Measurements from ENCODE around the gene ESYT1. TPM values are rescaled to one million over a fixed set of nuclear protein-coding genes. Genes with fewer than 3 reads are reported as not detected.

ESYT1 gene
- total RNA-seq, 1 experiment from 2014 or later, result 152 TPM

DNA sequence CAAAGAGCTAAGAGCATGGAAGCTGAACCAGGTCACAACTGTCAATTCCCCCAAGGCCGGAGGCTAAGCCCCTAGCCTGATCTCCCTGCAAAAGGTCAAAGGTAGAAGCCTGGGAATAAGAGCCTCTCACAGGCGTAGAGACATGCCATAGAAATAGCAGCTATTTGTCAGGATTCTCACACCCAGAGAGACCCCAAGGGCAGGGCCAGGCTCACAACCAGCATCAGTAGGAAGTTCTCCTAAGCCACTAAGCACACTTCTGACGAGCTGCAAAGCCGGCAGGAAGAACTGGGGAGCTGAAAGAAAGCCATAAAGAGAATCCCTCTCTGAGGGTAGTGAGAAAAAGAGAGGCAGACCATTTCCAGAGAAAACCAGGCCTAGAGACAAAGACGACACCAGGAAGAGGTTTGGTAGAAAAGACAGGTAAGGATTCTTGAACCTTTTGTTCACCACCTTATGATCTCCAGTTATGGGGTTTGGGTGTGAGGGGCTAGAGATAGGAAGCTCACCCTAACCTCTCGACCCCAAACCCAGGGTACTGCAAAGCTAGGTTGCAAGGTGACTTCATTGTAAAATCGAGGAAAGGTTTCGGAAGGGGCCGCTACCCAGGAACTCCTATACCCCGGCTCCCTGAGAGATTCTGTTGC, 60.2 kb downstream of the ESYT1 start:
- no peak for ATAC-seq
- H3K4me1 ChIP-seq (ENCODE audit: control insufficient read depth, insufficient read depth, low read length), result peaks cover 12% of the 10 kb centered on the region
- TF ChIP-seq, protein P1, sequence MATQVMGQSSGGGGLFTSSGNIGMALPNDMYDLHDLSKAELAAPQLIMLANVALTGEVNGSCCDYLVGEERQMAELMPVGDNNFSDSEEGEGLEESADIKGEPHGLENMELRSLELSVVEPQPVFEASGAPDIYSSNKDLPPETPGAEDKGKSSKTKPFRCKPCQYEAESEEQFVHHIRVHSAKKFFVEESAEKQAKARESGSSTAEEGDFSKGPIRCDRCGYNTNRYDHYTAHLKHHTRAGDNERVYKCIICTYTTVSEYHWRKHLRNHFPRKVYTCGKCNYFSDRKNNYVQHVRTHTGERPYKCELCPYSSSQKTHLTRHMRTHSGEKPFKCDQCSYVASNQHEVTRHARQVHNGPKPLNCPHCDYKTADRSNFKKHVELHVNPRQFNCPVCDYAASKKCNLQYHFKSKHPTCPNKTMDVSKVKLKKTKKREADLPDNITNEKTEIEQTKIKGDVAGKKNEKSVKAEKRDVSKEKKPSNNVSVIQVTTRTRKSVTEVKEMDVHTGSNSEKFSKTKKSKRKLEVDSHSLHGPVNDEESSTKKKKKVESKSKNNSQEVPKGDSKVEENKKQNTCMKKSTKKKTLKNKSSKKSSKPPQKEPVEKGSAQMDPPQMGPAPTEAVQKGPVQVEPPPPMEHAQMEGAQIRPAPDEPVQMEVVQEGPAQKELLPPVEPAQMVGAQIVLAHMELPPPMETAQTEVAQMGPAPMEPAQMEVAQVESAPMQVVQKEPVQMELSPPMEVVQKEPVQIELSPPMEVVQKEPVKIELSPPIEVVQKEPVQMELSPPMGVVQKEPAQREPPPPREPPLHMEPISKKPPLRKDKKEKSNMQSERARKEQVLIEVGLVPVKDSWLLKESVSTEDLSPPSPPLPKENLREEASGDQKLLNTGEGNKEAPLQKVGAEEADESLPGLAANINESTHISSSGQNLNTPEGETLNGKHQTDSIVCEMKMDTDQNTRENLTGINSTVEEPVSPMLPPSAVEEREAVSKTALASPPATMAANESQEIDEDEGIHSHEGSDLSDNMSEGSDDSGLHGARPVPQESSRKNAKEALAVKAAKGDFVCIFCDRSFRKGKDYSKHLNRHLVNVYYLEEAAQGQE (IDR thresholded peaks at IDR 0.05; ENCODE audit: insufficient read depth in 1 of 2, low read depth in 2 of 2, low read length in 1 of 2), result no peak
- TF ChIP-seq, protein P2, sequence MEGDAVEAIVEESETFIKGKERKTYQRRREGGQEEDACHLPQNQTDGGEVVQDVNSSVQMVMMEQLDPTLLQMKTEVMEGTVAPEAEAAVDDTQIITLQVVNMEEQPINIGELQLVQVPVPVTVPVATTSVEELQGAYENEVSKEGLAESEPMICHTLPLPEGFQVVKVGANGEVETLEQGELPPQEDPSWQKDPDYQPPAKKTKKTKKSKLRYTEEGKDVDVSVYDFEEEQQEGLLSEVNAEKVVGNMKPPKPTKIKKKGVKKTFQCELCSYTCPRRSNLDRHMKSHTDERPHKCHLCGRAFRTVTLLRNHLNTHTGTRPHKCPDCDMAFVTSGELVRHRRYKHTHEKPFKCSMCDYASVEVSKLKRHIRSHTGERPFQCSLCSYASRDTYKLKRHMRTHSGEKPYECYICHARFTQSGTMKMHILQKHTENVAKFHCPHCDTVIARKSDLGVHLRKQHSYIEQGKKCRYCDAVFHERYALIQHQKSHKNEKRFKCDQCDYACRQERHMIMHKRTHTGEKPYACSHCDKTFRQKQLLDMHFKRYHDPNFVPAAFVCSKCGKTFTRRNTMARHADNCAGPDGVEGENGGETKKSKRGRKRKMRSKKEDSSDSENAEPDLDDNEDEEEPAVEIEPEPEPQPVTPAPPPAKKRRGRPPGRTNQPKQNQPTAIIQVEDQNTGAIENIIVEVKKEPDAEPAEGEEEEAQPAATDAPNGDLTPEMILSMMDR (IDR thresholded peaks at IDR 0.05), result no peak
- no peak for TF ChIP-seq TCF7L2 (IDR thresholded peaks at IDR 0.05; ENCODE audit: low read depth, low read length)
- no peak for TF ChIP-seq SIN3A (IDR thresholded peaks at IDR 0.05; ENCODE audit: borderline replicate concordance, insufficient read depth, low read depth, low read length)
- no peak for TF ChIP-seq POLR2AphosphoS5 (IDR thresholded peaks at IDR 0.05; ENCODE audit: low read depth, low read length)

DNA sequence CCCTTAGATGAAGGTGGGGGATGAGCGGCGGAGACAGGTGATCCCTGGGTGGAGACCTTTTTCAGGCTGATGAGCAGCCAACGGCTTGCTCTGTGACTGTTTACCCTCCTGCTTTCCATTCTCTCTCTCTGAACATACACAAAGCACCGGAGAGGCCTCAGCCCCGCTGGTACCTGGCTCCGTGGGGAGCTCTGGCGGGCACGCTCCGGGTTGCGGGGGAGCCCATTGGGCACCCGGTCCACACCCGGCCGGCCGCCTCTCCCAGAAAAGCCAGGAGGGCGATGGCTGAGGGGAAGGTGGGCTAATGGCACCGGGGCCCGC, 60.7 kb downstream of the ESYT1 start:
- DNase-seq (ENCODE audit: low read depth, low spot score) (no peak), ATAC-seq (0 out of 2 replicates have a peak, but pooled peaks have one; percentile 0)
- in situ Hi-C loops (cut with HindIII; ENCODE audit: low pct_unique_long_range_greater_than_20kb, low sequenced_read_pairs), result no loop called here
- H3K36me3 ChIP-seq (ENCODE audit: control insufficient read depth, insufficient read depth, low read length), result peaks cover 21% of the 10 kb centered on the region
- ChIA-PET POLR2A (interaction anchor here (0.6 to 0.7 kb wide), 2 partner anchors 61 to 85 kb away, joined by 3 to 4 read pairs; partner anchors contain the start of gene ESYT1), CTCF (interaction anchor here (0.5 to 2.0 kb wide), 7 partner anchors 19 to 253 kb away, joined by 4 to 41 read pairs (median 5); partner anchors contain the start of genes RNF41 and ZC3H10)
- peak overlapping the region; percentile 77 to 94 for H3K4me3 ChIP-seq (ENCODE audit: low read depth in 2 of 2, low read length in 2 of 2)
- peak overlapping the region; percentile 88 for H3K27ac ChIP-seq (ENCODE audit: low read length)
- no peaks in the 10 kb centered on the region for H3K27me3 ChIP-seq (ENCODE audit: control insufficient read depth, insufficient read depth, low read length)
- BruUV-seq (replicated peaks), result no TSS peak
- peaks cover 12% of the 10 kb centered on the region for H3K4me1 ChIP-seq (ENCODE audit: control insufficient read depth, insufficient read depth, low read length)
- intact Hi-C loops (cut with micrococcal nuclease; ENCODE audit: unreplicated experiment), result loop anchor here (1.0 kb wide), 1 partner anchor 69 kb away; no protein-coding TSS in a partner anchor
- TF ChIP-seq TCF7L2 (IDR thresholded peaks at IDR 0.05; ENCODE audit: low read depth, low read length), result no peak
- H3K9me3 ChIP-seq (ENCODE audit: control insufficient read depth, insufficient read depth, low read depth, low read length), result no peaks in the 10 kb centered on the region

More for the DNA sequence above, 60.2 kb downstream of the ESYT1 start:
- ChIA-PET CTCF (interaction anchor here (0.5 to 2.0 kb wide), 4 partner anchors 34 to 254 kb away, joined by 3 to 41 read pairs (median 6); partner anchors contain the start of gene RNF41), POLR2A (interaction anchor here (0.5 to 0.7 kb wide), 3 partner anchors 65 to 510 kb away, joined by 3 to 7 read pairs (median 4); no protein-coding TSS in a partner anchor)
- intact Hi-C loops (cut with micrococcal nuclease; ENCODE audit: unreplicated experiment), result no loop called here
- in situ Hi-C loops (cut with HindIII; ENCODE audit: low pct_unique_long_range_greater_than_20kb, low sequenced_read_pairs), result no loop called here
- H3K27me3 ChIP-seq (ENCODE audit: control insufficient read depth, insufficient read depth, low read length), result no peaks in the 10 kb centered on the region
- DNase-seq (ENCODE audit: low read depth, low spot score), result no peak
- peaks cover 25% of the 10 kb centered on the region for H3K36me3 ChIP-seq (ENCODE audit: control insufficient read depth, insufficient read depth, low read length)
- peak overlapping the region; percentile 77 to 94 for H3K4me3 ChIP-seq (ENCODE audit: low read depth in 2 of 2, low read length in 2 of 2)
- no peaks in the 10 kb centered on the region for H3K9me3 ChIP-seq (ENCODE audit: control insufficient read depth, insufficient read depth, low read depth, low read length)
- no TSS peak for BruUV-seq (replicated peaks)
- peak overlapping the region; percentile 88 for H3K27ac ChIP-seq (ENCODE audit: low read length)
